Suprapubic skin (tissue), 4 donors: ENCODE data around the gene GAPDHS. TPM values are rescaled to one million over a fixed set of nuclear protein-coding genes. Genes with fewer than 3 reads are reported as not detected.
A peak's percentile ranks its signal among the peaks of the same experiment; 100 is the strongest.

Experiments
- DNase-seq, 2 donors: peaks; one replicate each; pipeline ENCODE4 v3.0.0-alpha.2; 2019; ENCODE audit warnings: low spot score in 2 of 2
- H3K27ac ChIP-seq: fragments of 200-600 bp; sonication (generic); one replicate; pipeline ENCODE4 v1.5.1; 2019
- H3K27me3 ChIP-seq: fragments of 200-600 bp; sonication (generic); one replicate; pipeline ENCODE4 v1.5.1; 2019
- H3K36me3 ChIP-seq: fragments of 200-600 bp; sonication (generic); one replicate; pipeline ENCODE4 v1.5.1; 2019
- H3K4me1 ChIP-seq: fragments of 200-600 bp; sonication (generic); one replicate; pipeline ENCODE4 v1.5.1; 2019
- H3K4me3 ChIP-seq: fragments of 200-600 bp; sonication (generic); one replicate; pipeline ENCODE4 v1.5.1; 2019; ENCODE audit warnings: mild to moderate bottlenecking
- H3K9me3 ChIP-seq: fragments of 200-600 bp; sonication (generic); one replicate; pipeline ENCODE4 v1.5.1; 2019
- EP300 ChIP-seq: sonication (generic); formaldehyde crosslinking; IDR thresholded peaks from one replicate; pipeline ENCODE4 v1.6.1; 2017; ENCODE audit warnings: antibody characterized with exemption
- POLR2A ChIP-seq, 2 donors: fragments of 450-650 bp; IDR thresholded peaks; one replicate each; pipeline ENCODE4 v1.6.1; 2017; ENCODE audit warnings: antibody characterized with exemption in 2 of 2, mild to moderate bottlenecking in 2 of 2, moderate library complexity in 2 of 2
- POLR2AphosphoS5 ChIP-seq, 3 donors: sonication (generic); formaldehyde crosslinking; IDR thresholded peaks; one replicate each; pipeline ENCODE4 v1.6.1; 2017; ENCODE audit warnings: antibody characterized with exemption in 3 of 3
- WGBS: methylation state at CpG from one replicate; pipeline ENCODE4 v1.1.5; 2018; 5-methylcytosine and 5-hydroxymethylcytosine counted together
- total RNA-seq, 4 donors: library from RNA; depleted of rRNA; stranded (reverse); fragments of >200 nt; gene quantifications; one replicate each; pipeline ENCODE4 v1.1.0, GENCODE V29; 2016
- TF ChIP-seq, protein P1 (sequence below), 2 donors: fragments of 200-600 bp in 1 of 2; fragments of 450-650 bp in 1 of 2; sonication (generic) in 1 of 2; IDR thresholded peaks; one replicate each; pipeline ENCODE4 v1.5.1; 2016 to 2019; ENCODE audit warnings: antibody characterized with exemption in 2 of 2, mild to moderate bottlenecking in 1 of 2, moderate library complexity in 1 of 2

GAPDHS gene
- total RNA-seq, 4 donors from 2014 or later, result 4.1 to 8.4 (median 6.4) TPM

DNA sequence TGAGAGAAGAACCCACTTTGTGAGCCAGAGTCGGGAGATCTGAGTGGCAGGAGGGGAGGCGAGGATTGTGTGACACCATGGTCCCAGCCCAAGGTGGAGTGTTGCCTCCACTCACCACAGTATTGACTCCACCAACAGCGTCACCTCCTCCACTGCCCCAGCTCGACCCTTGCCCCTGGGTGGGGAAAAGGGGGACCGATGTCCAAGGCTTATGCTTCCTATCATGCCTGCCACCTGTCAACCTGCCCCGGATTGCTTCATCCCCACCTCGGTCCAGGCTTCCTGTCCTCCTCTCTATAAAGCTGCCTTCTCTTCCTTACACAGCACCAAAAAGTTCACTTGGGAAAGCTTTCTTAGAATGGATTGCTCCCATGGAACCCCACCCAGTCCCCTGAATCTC lies 27.2 kb upstream of the GAPDHS start:
- no peak overlapping the region for H3K27ac ChIP-seq
- WGBS, result 84% methylated on average over 7 of the region's 7 CpGs
- no peak for DNase-seq
- H3K27me3 ChIP-seq, result peaks cover 16% of the 10 kb centered on the region
- H3K36me3 ChIP-seq, result no peaks in the 10 kb centered on the region
- no peak for TF ChIP-seq POLR2A (IDR thresholded peaks at IDR 0.05)
- TF ChIP-seq, protein P1, sequence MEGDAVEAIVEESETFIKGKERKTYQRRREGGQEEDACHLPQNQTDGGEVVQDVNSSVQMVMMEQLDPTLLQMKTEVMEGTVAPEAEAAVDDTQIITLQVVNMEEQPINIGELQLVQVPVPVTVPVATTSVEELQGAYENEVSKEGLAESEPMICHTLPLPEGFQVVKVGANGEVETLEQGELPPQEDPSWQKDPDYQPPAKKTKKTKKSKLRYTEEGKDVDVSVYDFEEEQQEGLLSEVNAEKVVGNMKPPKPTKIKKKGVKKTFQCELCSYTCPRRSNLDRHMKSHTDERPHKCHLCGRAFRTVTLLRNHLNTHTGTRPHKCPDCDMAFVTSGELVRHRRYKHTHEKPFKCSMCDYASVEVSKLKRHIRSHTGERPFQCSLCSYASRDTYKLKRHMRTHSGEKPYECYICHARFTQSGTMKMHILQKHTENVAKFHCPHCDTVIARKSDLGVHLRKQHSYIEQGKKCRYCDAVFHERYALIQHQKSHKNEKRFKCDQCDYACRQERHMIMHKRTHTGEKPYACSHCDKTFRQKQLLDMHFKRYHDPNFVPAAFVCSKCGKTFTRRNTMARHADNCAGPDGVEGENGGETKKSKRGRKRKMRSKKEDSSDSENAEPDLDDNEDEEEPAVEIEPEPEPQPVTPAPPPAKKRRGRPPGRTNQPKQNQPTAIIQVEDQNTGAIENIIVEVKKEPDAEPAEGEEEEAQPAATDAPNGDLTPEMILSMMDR (IDR thresholded peaks at IDR 0.05), result no peak
- TF ChIP-seq POLR2AphosphoS5 (IDR thresholded peaks at IDR 0.05), result no peak
- no peak for TF ChIP-seq EP300
- H3K9me3 ChIP-seq, result no peaks in the 10 kb centered on the region
- H3K4me3 ChIP-seq, result no peak overlapping the region
- peaks cover 32% of the 10 kb centered on the region for H3K4me1 ChIP-seq

GRCh38 chr19:35507561-35507960 lies 25.7 kb upstream of the GAPDHS start:
- no peaks in the 10 kb centered on the region for H3K36me3 ChIP-seq
- no peak for TF ChIP-seq POLR2A (IDR thresholded peaks at IDR 0.05)
- TF ChIP-seq POLR2AphosphoS5 (IDR thresholded peaks at IDR 0.05), result no peak
- TF ChIP-seq, protein P1 (IDR thresholded peaks at IDR 0.05), result no peak
- TF ChIP-seq EP300, result no peak
- no peak for DNase-seq
- 90% methylated on average over 11 of the region's 11 CpGs for WGBS
- no peaks in the 10 kb centered on the region for H3K9me3 ChIP-seq
- peaks cover 24% of the 10 kb centered on the region for H3K4me1 ChIP-seq
- H3K27ac ChIP-seq, result no peak overlapping the region
- peaks cover 23% of the 10 kb centered on the region for H3K27me3 ChIP-seq
- no peak overlapping the region for H3K4me3 ChIP-seq

DNA sequence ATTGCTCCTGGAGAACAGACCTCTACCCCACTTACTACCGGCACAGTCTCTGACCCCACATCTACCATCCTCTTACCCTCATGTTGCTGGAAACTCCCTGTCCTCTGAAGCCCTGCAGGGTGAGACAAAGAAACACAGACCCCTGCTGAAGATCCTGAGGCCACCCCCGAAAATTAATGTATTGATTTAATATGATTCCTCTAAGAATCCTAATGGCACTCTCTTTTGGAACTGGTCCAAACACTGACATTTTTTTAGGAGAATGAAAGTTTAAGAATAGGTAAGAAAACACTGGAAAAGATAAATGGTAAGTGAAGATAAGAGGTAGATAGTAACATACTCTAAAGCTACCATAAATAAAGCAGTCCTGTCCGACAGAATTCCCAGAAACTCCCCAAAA lies 25.1 kb upstream of the GAPDHS start:
- DNase-seq, result no peak
- Histone ChIP-seq H3K4me3 (no peak overlapping the region), H3K27ac (no peak overlapping the region), H3K4me1 (peaks cover 24% of the 10 kb centered on the region), H3K36me3 (no peaks in the 10 kb centered on the region), H3K27me3 (peaks cover 28% of the 10 kb centered on the region), H3K9me3 (no peaks in the 10 kb centered on the region)
- WGBS, result 83% methylated on average over 3 of the region's 3 CpGs
- TF ChIP-seq POLR2AphosphoS5 (IDR thresholded peaks at IDR 0.05), result no peak
- TF ChIP-seq POLR2A (IDR thresholded peaks at IDR 0.05), result no peak
- TF ChIP-seq EP300, result no peak
- TF ChIP-seq, protein P1 (IDR thresholded peaks at IDR 0.05), result no peak

GRCh38 chr19:35509018-35509652 lies 24.1 kb upstream of the GAPDHS start:
- Histone ChIP-seq H3K27ac (peak overlapping the region; percentile 81), H3K9me3 (no peaks in the 10 kb centered on the region), H3K4me1 (peaks cover 28% of the 10 kb centered on the region), H3K36me3 (no peaks in the 10 kb centered on the region), H3K27me3 (peaks cover 36% of the 10 kb centered on the region), H3K4me3 (peak overlapping the region; percentile 51)
- DNase-seq, result no peak
- no peak for TF ChIP-seq EP300
- TF ChIP-seq, protein P1 (IDR thresholded peaks at IDR 0.05), result no peak
- peak in 1 of 3 donors; percentile 13 for TF ChIP-seq POLR2AphosphoS5 (IDR thresholded peaks at IDR 0.05)
- 16% methylated on average over 12 of the region's 12 CpGs for WGBS

GRCh38 chr19:35509861-35510625 lies 23.2 kb upstream of the GAPDHS start:
- H3K9me3 ChIP-seq, result no peaks in the 10 kb centered on the region
- no peaks in the 10 kb centered on the region for H3K36me3 ChIP-seq
- H3K27ac ChIP-seq, result peak overlapping the region; percentile 81
- peak overlapping the region; percentile 51 for H3K4me3 ChIP-seq
- H3K4me1 ChIP-seq, result peaks cover 32% of the 10 kb centered on the region
- 4% methylated on average over 19 of the region's 39 CpGs for WGBS
- no peak for DNase-seq
- H3K27me3 ChIP-seq, result peaks cover 37% of the 10 kb centered on the region
- no peak for TF ChIP-seq POLR2AphosphoS5 (IDR thresholded peaks at IDR 0.05)
- TF ChIP-seq, protein P1 (IDR thresholded peaks at IDR 0.05), result peak; percentile 86 to 94
